Ecto neural progenitor cell (in vitro differentiated cells): ENCODE data around the gene THEM5.

Experiments used
- DNase-seq: peaks from one replicate; pipeline ENCODE4 v3.0.0-alpha.2; 2018; ENCODE audit warnings: low spot score

THEM5 gene

DNA sequence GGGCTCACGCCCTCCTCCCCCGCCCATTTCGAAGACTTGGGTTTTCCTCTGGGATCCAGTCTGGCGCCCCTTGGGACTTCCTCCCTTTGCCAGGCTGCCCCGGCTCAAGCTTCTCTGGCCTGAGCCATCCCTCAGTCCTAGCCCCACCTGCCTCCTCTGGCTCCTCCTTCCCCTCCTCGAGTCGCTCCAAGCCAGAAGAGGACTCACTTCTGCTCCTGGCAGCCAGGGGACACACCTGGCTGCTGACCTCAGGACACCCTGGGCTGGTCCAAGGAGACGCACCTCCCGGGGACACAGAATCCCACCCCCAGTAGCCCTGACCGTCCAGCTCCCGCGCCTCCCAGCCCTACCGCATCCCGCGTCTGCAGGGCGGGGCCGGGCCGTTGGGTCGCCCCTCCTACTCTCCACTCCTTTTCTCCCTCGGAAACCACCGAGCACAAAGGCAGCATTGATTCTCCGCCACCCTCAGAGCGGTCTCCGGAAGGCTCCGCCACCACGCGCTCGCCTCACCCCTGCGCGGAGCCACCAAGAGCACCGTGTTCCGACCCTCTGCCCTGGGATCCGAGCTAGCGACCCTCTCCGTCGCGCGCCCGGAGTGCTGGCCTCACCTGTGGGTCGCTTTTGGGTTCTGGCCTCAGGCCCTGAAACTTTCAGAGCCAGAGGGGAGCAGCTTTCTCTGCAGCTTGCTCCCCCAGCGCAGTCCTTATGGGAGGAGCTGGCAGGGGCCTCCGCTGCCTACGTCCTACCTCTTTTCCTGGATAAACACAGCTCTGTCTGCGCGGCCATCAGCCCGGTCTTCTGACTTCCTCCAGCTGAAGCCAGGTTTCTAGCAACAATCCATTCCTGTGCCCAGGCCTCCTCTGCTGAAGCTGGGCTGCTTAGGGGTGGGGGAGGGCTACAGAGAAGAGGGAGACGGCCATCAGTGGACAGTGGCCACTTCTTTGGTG is 13.8 kb downstream of the THEM5 start, which contains the start of gene C2CD4D:
Gene C2CD4D, minus strand, starts transcription at position 364 of the 947 bp plus-strand sequence. CDS start 831 bp downstream, outside the sequence.
- DNase-seq = peak; percentile 79

DNA sequence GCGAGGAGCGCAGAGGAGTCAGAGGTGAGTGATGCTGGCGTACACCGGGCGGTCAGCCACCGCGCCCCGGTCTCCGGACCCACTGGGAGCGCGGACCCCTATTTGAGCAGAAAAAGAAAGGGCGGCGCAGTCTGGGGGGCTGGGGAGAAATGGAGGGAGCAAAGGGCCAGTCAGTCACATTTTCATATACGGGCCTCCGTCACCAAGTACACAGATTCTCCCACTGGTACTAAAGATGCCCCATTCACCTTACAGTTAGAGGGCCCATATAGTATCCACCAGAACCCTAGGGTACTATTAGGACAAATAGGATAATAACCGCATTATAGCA is 14.5 kb downstream of the THEM5 start:
- DNase-seq = no peak

DNA sequence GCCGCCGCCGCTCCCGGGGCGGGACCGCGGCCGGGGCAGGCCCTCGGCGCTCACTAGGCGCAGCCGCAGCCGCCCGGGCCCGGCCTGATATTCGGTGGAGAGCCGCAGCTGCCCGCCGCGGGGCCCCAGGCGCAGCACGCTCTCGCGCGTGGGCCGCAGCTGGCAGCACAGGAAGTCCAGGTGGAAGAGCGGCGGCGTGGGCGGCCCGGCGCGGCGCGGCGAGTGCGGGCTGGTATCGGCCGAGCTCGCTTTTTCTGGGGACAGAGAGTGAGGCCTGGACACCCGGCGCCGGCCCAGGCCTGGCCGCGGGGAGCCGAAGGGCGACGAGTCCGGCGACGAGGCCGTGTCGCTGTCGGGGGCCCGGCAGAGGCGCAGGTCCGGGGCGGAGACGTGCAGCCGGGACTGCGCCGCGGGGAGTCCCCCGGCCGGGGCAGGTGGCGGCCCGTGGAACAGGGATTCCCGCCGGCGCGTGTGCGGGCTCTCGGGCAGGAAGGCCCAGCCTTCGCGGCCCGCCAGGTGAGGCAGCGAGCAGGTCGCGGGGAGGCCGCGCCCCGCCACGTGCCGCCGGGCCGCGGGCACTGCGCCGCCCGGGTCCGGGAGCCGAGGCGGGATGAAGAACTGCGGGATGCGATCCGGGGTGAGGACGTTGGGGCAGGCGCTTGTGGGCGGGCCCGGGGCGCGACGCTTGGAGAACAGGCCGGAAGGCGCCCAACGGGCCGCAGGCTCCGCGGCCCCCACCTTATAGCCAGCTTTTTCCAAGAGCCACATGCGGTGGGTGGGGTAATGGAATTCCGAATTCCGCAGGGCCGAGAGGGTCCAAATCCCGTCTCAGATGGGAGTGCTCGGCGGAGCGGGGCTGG is 15.1 kb downstream of the THEM5 start:
- no peak for DNase-seq

DNA sequence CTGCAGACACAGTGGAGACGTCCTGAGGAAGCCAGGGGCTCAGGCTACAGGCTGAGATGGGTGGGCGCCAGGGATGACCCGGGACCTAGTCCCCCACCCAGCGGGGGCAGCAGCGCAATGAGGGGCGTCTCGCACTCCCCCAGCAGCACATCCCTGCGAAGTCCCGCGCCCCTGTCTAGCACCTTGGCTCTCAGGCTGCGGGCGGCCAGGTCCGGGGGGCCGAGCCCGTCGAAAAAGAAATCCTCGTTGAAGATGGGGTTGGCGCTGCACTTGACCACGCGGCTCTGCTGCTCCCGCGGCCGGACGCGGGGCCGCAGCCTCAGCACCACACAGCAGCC is 15.7 kb downstream of the THEM5 start:
- no peak for DNase-seq

DNA sequence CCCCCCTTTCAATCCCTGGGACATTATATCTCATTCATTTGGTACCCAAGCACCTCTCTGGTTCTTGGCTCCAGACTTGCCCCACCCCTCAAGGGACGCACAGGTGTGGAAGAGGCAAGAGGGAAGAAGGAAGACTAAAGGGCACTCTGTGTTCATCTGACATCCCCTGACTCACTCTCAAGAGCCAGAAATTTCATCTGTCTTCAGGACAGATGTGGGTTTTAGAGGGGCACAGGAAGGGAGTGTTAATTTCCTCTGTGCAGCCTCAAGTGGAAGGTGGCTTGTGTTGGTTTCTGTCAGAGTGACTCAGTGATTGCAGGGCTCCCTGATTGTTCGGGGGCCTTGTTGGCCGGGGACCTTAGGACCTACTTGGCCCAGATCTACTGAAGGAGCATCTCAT is 16.3 kb downstream of the THEM5 start:
- no peak for DNase-seq

DNA sequence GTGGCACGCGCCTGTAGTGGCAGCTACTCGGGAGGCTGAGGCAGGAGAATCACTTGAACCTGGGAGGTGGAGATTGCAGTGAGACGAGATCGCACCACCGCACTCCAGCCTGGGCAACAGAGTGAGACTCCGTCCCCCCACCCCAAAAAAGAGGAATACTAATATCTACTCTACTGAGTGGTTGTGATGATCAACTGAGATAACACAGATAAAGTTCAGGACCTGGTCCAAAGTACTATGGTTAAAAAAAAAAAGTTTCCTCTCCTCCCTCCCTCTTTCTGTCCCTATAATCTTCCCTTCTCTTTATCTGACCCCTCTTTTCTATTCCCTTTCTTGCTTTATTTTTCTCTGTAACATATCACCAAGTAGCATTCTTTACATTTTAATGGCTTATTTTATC is 17.9 kb downstream of the THEM5 start:
- DNase-seq = no peak

DNA sequence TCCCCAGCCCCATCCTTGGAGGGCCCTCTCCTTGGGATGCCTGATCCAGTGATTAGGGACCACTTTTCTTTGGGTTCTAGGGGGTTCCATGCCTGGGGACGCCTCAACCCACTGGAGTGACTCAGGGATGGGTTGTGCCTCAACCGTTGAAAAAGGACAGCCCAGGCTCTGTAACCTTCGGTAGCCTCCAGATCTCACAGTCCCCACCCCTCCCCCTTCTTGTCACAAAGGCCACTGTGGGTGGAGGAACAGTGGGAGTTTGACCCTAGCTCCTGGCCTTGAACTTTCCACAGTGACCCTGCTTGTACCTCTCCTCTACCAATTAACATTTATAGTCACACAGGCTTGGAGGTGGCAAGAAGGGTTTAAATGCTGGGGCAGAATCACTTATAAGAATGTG is 19.3 kb downstream of the THEM5 start:
- DNase-seq = no peak

DNA sequence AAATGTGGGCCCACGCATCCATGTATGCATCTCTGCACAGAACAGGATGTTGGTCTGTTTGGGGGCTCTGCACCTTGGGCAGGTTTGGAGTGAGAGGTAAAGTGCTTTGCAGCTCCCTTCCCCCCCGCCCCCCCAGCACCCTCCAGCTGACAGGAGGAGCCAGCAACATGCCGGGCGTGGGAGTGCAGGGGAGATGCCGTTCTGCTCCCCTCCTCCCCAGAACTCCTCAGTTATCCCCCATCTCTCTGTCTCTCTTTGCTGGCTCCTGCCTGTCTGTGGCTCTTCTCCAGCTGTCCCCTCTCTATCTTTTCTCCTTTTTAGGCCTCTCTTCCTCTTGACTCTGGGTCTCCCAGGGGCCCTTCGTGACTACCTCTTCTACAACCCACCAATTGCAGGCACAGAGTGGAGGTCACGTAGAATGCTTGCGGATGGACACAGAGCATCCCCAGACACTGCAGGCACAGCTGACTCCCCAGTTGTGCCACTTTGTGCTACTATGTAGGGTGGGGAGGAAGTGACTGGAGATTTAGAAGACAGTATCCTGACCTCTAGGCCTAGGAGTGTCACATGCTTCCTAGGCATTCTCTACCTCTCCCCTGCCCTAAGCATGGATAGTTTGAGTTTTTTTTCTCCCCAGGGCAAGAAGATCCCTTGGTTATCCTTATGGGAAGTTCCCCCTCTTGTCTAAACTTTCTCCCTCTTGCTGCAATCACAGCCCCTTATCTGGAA is 20.2 kb downstream of the THEM5 start:
- DNase-seq = no peak

DNA sequence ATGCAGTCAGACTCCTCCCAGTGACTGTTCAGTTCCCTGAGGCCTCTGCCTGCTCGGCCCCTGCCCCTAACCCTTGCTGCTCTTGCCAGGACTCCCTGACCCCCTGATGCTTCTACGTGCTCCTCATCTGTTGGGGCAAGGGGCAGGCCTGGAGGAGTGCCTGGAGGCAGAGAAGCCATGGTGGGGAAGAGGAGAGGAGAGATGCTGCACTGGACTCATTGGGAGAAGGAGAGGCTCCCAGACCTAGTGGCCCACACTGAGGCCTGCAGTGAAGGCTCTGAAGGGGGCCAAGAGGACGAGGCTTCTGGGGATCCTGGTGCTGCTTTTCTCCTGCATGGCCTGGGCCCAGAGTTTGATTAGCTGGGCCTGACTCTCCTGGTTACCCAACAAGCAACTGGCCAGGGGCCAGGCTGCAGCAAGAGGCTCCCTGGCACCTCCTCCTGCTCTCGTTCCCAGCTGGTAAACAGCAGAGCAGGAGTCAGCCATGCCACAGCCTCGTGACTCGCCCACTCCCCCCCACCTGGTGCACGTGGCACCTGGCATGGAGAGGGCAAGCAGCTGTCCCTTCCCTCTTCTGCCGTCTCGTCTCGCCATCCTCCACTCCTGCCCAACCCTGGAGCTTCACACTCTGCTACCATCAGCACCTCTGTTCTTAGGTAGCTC is 21.1 kb downstream of the THEM5 start:
- no peak for DNase-seq

DNA sequence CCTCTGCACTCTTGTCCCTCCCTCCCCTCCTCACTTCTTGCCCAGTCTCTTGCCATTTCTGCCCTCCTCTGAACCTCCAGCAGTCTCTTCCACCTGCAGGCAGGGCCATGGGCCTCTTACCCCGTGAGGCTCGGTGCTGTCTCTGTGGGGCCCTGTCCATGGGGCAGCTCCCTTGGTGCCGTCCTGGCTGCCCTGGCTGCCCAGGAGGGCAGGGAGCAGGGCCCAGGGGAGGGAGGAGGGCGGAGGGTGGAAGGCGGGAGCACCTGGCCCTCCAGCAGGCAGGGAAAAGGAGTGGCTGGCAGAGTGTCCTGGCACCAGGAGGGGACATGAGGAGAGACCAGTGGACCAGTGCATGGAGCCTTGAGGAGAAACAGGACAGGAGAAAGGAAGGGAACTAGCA is 21.9 kb downstream of the THEM5 start, which contains the start of gene RORC:
Gene RORC, minus strand, starts transcription at position 198 of the 400 bp plus-strand sequence. Its CDS starts 38 bp downstream, at position 160.
- DNase-seq = no peak

DNA sequence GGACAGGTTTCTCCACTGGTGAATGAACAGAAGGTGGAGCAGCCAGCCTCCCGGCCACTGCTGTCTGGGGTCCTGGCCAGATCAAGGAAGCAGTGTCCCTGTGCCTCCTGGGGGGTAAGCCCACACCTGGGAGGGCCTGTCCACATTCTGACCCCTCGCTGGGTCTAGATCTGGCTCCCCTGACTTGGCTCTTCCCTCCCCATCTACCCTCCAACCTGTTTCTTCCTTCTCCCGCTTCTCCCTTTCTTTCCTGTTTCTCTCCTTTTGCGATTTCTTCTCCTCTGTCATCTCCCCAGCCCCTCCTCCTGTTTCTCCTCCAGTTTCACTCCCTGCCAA is 22.3 kb downstream of the THEM5 start:
- DNase-seq = no peak

DNA sequence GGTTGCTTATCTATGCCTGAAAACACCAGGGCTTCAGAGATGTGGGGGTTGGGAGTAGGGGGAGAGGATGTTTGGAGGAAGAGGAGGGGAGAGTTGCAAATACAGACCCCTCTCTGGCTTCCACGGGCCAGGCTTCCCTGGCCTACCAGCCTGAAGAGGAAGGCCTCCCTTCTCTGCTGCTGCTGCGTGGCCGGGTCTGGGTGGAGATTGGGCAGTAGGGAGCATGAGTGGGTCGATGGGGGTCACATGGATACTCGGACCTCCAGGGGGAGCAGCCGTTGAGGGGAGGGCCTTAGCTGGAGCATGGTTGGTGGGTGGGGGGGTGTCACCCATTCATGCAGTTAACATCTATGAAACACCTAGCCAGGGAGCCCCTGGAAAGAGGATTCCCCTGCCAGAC is 23.5 kb downstream of the THEM5 start:
- DNase-seq = no peak

DNA sequence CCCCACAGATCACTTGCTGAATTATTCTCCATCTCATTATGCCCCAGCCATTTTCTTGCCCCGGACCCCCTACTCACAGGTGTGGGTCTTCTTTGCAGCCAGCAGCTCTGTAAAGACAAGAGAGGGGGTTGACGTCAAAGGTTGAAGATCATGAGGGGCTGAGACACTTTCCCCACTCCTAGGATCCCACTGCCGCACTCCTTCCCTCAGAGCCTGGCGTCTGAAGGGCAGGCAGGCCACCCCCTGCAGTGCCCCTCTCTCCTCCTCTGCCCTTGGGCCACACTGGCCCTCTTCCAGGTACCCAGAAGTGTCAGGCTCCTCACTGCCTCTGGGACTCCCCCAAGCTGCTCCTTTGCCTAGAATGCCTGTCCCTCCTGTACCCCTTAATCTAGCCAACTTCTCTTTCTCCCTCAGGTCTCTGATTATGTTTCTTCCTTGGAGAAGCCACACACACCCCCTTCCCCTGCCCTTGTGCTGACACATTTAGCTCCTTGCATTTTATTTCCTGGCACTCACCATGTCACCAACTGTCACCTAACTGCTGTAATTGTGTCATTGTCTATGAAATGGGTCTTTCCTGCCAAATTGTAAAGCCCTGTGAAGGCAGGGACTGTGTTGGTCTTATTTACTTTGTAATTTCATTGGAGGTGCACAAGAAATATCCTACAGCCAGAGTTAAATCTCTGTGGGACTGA is 24.0 kb downstream of the THEM5 start:
- DNase-seq = no peak

DNA sequence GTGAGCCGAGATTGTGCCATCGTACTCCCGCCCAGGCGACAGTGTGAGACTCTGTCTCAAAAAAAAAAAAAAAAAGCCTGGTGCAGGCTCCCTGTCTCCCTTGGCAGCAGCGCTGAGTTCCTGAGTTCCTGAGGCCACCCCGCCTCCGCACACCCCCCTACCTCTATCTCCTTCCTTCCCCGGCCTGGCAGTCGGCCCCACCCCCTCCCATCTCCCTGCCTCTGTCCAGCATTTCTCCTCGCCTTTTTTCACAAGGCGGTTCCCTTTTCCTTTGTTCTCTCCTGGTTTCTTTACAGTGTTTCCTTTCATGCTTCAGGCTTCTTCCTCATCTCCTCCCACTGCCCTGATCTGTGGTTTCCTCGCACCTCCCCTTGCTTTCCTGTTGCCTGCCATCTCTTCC is 24.6 kb downstream of the THEM5 start:
- DNase-seq = peak; percentile 78

DNA sequence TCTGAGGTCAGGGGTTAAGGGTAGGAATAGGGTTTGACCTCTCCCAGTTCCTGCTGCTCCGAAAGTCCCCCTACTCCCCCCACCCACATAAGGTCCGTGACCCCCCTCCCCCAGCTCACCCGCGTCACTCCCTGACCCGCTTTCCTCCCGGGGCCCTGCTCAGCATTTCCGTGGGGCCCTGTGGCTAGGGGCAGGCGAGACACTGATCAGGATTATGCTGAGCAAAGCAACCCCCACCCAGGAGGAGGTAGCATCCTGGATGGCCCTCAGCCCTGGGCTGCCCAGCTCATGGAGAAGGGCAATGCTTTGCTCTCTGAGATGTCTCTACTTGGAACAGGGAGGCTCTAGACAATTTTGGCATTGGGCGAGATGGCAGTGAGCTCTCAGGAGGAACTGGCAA is 25.7 kb downstream of the THEM5 start:
- DNase-seq = no peak

DNA sequence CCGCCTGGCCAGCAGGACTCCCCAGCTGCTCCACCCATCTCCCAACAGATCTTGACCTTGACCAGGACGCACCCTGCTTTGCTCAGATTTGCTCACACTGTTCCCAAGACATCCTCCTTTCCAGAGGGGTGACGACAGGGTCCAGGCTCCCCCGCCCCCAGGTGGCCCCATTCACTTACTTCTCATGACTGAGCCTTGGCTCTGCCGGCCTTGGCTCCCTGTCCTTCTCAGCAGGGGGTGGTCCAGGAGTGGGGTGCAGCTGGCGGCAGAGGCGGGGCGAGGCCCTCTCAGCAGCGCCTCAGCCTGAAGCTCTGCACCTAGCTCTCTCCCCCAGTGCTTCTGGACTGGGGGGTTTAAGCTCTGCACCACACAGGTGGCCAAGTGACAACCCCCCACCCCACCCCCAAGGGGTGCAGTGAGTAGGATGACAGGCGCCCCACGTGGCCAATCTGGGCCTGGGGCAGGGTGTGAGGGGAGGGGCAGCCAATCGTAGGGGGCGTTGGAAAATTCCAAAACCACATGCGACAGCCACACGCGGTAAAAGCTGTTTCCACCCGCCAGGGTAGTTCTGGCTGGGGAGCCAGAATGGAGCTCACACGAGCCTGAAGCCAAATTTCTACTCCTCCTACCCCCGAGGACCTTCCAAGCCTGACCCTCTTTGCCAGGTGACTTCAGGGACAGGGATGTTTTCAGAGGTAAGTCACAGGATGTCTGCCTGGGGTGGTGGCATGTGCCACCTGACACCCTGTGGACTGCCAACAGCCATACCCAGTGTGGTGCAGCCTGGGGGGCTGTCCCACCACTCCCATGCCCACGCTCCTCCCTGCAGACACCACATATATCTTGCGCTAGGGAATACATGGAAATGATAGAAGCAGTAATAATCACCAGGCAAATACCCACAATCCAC is 27.5 kb downstream of the THEM5 start:
- no peak for DNase-seq

DNA sequence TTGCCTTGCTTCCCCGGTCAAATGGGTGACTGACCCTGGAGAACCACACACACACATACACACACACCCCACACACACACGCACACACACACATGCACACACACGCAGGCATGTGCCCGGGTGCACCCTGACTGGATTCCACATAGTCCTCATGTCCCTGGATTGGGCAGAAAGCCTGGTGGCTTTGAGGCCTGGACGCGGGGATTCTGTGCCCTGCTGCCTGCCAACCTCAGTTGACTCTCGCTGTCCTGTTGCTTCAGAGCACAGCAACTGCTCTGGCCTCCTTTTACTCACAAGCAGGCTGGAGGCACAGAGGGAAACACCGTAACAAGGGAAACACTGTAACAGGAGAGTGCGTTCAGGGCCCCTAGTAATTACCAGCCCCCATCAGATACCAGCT is 28.3 kb downstream of the THEM5 start:
- no peak for DNase-seq

DNA sequence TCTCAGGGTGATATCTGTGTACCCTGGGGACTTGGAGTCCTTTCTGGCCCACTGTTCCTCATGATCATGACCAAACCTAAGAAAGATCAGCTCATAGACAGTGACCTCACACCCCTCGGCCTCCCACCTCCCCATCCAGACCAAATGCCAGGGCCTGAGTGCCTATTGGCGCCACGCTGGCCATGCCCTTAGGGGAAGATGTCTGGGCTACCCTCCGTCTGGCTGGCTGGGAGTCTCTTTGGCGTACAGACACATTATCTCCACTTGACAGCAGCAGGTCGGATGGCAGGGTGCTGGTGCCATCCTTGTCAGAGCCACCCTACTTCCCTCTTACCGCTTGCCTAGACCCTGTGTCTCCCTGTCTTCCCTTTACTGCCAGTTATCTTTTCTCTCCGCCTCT is 30.3 kb downstream of the THEM5 start:
- no peak for DNase-seq

DNA sequence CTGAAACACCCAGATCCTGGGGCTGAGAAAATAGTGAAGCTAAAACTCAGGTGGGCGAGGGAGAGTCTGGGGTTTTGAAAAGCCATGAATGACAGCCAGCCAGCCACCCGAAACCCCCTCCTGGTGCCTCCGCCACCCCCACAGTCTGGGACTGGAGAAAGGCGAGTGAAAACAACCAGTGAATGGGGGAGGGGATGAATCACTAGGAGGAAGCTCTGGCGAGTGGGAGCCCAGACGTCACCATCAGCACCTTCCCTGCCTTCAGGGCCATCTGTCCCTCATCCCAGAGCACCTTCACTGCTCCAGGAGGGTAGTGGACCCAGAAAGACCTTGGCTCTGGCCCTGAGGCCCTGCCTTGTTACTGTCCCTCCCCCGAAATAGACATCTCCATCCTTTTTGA is 31.1 kb downstream of the THEM5 start:
- DNase-seq = no peak

DNA sequence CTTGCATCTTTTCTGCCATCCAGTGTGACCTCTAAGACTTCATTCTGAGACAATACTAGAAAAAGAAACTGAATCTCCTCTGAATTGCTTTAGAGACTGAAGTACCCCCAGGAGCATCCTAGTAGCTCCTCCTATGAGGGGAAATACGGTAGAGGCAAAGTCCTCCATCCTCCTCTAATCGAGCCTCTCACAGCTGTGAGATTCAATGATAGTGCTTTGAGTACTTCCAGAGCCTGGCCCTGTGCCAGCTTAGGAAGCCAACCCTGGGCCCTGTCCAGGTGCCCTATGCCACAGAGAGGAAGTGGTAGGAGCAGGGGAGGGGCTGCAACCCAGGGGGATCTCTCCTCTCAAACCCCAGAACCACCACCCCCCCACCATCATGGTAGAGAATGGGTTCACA is 32.6 kb downstream of the THEM5 start:
- DNase-seq = no peak
